Tibial nerve (tissue), 4 donors: Measurements from ENCODE around the gene PIGS.

Experiments
- CTCF ChIP-seq, 5 experiments: fragments of 200-600 bp in 3 of 5; fragments of 450-650 bp in 2 of 5; sonication (generic) in 3 of 5; IDR thresholded peaks; one replicate each; pipeline ENCODE4 v1.5.1; 2016 to 2019; ENCODE audit warnings: antibody characterized with exemption in 5 of 5, mild to moderate bottlenecking in 3 of 5, moderate library complexity in 2 of 5
- EP300 ChIP-seq, 2 donors: sonication (generic); formaldehyde crosslinking; IDR thresholded peaks; one replicate each; pipeline ENCODE4 v1.6.1; 2017; ENCODE audit warnings: antibody characterized with exemption in 2 of 2, mild to moderate bottlenecking in 1 of 2

- TF ChIP-seq CTCF (IDR thresholded peaks at IDR 0.05) (no peak), EP300 (IDR thresholded peaks at IDR 0.05) (no peak)
Measured at GRCh38 chr17:28545141-28545503, 26.2 kb downstream of the PIGS start.
